Limb (tissue), 2 donors: ENCODE results near the gene SLC5A9.

Source experiments
- DNase-seq, 2 donors: peaks; one replicate each; pipeline ENCODE4 v3.0.0-alpha.2; 2016; ENCODE audit errors: extremely low spot score in 2 of 2

SLC5A9 gene

GRCh38 chr1:48222501-48223242, at the start of gene SLC5A9:
TSS of gene SLC5A9 (plus strand) at chr1:48222716. CDS start at chr1:48222737, 21 bp downstream.
- DNase-seq = no peak

- DNase-seq = no peak
These were observed 47.4 kb upstream of the SLC5A9 start for GRCh38 chr1:48175116-48175515.

- no peak for DNase-seq
These were observed 45.3 kb upstream of the SLC5A9 start for GRCh38 chr1:48177257-48177656.

GRCh38 chr1:48181669-48182367, 40.7 kb upstream of the SLC5A9 start:
- DNase-seq = no peak

- DNase-seq = no peak
These were observed 40.1 kb upstream of the SLC5A9 start for GRCh38 chr1:48182439-48182838.

GRCh38 chr1:48186306-48186839, 36.1 kb upstream of the SLC5A9 start:
- DNase-seq = no peak

- no peak for DNase-seq
These were observed 34.5 kb upstream of the SLC5A9 start for GRCh38 chr1:48187969-48188563.

GRCh38 chr1:48190881-48191280, 31.6 kb upstream of the SLC5A9 start:
- no peak for DNase-seq

GRCh38 chr1:48194801-48195200, 27.7 kb upstream of the SLC5A9 start:
- no peak for DNase-seq

GRCh38 chr1:48196237-48196636, 26.3 kb upstream of the SLC5A9 start:
- DNase-seq = no peak

GRCh38 chr1:48198970-48199369, 23.5 kb upstream of the SLC5A9 start:
- DNase-seq = no peak

- DNase-seq = no peak
These were observed 22.2 kb upstream of the SLC5A9 start for GRCh38 chr1:48200166-48200900.

- DNase-seq = peak; percentile 81 to 83
These were observed 20.3 kb upstream of the SLC5A9 start for GRCh38 chr1:48202030-48202752.

GRCh38 chr1:48203287-48203900, 19.1 kb upstream of the SLC5A9 start:
- DNase-seq = no peak

- DNase-seq = no peak
These were observed 17.0 kb upstream of the SLC5A9 start for GRCh38 chr1:48205522-48205921.

- no peak for DNase-seq
These were observed 16.1 kb upstream of the SLC5A9 start for GRCh38 chr1:48206371-48206770.

- no peak for DNase-seq
These were observed 15.4 kb upstream of the SLC5A9 start for GRCh38 chr1:48207131-48207530.

GRCh38 chr1:48207536-48208075, 14.9 kb upstream of the SLC5A9 start:
- DNase-seq = no peak

GRCh38 chr1:48208251-48208650, 14.3 kb upstream of the SLC5A9 start:
- DNase-seq = no peak

- no peak for DNase-seq
These were observed 13.9 kb upstream of the SLC5A9 start for GRCh38 chr1:48208652-48209051.
